SIG-M5 (cell line): ENCODE data around the gene INPP5K.
"Not testable (repeated sequence)": the region's sequence is repeated elsewhere in the genome, so short reads cannot be mapped to it uniquely, and the experiment has no call there.

Experiments used
- DNase-seq: peaks from one replicate; lab custom pipeline; 2025; lab: John Stamatoyannopoulos, UW

INPP5K gene

DNA sequence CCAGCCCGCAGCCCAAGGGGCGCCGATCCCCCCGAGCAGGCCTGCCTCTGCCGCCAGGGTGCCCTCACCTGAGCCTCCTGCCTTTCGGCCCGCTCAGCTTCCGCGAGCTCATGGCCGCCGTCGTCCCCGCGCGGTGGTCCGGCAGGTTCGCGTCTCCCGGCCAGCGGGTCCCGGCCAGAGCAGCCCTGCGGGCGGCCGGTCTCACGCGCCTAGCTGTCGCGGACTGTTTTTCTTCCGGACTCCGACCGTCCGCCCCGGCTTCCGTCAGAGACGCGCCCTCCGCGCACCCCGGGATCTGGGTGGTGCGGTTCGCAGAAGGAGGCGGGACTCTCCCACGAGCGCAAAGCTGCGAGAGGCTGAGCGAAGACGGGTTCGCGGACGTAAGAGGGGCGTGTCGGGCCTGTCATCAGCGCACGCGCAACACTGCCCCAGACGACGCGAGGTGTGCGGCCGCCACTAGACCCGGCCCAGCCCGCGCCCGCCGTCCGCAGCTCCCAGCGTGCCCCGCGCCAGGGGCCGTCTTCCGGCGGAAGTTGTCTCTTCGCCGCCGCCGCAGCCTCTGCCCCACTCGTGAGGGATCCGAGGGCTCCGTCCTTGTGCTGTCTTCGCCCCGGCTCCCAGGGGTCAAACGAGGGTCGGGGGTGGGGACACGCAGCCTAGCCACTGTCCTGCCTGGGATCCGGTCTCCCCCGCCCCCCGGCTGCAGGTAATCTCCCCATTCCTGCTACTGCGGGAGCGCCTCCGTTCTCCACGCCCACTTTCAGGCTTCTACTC is at the start of gene INPP5K:
Gene INPP5K, minus strand, starts transcription at position 225 of the 774 bp plus-strand sequence. Its CDS starts 113 bp downstream, at position 112.
- DNase-seq, result peak; percentile 72

DNA sequence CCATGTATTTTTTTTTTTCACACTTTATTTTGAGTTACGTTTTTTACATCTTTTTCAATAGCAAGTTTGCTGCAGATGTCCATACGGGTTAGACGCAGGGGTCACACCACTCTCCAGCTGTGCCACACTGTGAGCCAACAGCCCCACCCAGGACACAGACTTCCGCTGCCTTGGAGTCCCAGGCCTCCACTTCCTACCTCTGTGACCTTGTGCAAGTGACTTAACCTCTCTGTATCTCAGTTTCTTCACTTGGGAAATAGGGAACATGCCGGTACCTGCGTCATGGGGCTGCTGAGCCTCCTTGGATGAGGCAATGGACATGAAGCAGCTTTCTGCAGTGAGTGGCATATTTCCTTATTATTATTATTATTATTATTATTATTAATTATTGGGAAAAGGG is 49.5 kb upstream of the INPP5K start:
- DNase-seq, result no peak

DNA sequence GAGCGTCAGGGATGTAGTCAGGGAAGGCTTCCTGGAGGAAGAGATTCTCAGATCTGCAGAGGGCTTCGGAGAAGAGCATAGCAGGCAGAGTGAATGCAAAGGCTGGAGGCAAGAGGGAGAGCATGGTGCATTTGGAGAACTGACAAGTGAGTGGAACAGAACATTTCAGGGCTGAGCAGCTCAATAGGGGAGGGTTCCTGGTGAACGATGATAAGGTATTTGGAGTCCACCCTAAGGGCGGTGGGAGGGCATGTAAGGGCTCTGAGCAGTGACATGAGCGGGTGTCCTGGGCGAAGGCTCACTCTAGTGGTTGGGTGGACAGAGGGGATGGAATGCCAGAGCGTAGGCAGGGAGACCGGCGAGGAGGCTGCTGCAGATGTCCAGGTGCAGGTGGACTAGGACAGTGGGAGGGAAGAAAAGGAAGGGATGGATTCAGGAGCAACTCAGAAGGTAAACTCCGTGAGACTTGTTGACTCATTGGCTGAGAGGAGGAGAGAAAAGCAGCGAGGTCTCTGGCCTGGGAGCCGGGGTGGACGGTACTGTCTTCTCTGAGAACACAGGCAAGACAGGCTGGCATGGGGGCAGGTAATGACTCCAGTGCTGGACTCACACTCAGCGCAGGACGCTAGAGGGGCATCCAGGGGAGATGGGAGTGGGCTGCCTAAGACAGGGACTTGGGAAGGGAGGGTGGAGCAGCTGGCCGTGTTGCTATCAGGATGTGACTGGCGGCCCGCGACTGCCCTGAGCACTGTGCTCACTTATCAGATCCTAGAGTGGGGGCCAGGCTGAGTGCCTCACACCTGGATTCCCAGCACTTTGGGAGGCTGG is 47.6 kb upstream of the INPP5K start:
- DNase-seq, result no peak

DNA sequence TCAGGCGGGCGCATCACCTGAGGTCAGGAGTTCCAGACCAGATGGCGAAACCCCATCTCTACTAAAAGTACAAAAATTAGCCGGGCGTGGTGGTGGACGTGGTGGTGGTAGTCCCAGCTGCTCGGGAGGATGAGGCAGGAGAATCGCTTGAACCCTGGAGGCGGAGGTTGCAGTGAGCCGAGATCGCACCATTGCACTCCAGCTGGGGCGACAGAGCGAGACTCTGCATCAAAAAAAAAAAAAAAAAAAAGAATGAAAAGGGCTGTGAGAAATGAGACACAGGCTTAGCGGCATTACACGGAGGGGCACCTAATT is 47.0 kb upstream of the INPP5K start:
- not testable (repeated sequence) for DNase-seq

DNA sequence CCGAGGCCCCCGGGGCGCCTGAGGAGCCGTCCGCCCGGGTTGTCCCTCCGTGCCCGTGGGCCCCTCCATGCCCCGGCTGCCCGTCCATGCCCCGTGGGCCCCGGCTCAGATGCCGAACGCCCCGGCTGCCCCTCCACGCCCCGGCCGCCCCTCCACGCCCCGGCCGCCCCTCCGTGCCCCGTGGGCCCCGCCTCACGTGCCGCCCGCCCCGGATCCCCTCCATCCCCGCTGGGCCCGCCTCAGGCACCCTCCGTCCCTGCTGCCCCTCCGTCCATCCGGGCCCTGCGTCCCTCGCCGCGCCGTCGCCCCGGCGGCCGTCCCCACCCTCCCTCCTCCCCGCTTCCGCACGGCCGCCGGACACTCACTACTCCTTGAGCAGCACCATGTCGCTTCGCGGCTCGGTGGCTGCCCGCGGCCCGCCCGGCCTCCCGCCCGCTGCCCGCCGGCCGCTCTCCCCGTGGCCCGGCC is 45.8 kb upstream of the INPP5K start:
- no peak for DNase-seq

DNA sequence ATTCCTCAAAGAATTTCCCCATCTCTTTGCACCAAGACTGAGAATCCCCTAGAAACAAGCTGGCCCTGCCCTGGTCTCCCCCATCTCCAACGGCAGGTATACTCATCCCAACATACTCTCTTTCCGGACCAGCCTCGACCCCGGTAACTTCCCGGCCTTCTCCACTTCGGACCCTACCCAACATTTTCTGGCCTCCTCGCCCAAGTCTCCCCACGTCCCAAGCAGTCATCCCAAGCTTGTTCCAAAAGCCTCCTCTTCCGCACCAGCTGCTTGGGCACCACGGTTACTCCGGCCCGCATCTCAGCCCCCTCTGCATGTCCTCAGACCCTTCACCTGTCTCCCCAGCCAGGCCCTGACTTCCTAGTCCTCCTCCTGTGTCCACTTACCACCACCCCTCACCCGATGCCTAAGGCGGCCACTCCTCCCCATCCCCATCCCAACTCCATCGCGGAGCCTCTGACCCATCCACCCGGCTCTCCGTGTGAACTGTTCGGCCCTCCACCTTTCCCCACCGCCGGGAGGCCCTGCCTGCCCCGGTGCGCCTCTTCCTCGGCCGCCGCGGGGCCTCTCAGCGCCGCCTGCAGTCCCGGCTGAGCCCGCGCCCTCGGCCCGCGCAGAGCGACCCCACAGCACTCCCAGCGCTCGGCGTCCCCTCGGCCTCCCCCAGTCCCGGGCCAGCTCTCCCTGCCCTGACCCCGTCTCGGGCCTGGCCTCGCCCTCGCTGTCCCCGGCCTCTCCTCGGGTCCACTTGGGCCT is 45.2 kb upstream of the INPP5K start:
- DNase-seq, result no peak

DNA sequence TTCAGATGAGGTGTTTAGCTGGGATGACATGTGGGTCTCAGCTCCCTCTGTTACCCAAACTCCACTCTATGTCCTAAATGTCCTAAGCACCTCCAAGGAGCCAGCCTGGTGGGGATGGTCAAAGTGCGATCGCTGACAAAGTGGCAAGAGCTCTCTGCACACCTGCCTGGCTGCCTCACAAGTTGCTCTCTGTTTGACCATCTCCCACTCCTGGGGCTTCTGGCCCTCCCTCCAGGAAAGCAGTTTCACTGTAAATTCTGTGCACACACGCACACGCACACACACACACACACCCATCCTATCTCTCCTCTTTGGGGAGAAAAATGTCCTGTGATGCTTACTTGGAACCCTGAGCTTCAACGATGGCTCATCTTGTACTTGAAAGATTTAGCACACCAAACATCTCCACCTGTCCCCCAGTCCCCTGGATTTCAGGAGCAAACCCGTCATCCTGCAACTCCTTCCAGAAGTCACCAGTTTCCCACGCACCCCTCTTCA is 44.5 kb upstream of the INPP5K start:
- DNase-seq, result no peak

DNA sequence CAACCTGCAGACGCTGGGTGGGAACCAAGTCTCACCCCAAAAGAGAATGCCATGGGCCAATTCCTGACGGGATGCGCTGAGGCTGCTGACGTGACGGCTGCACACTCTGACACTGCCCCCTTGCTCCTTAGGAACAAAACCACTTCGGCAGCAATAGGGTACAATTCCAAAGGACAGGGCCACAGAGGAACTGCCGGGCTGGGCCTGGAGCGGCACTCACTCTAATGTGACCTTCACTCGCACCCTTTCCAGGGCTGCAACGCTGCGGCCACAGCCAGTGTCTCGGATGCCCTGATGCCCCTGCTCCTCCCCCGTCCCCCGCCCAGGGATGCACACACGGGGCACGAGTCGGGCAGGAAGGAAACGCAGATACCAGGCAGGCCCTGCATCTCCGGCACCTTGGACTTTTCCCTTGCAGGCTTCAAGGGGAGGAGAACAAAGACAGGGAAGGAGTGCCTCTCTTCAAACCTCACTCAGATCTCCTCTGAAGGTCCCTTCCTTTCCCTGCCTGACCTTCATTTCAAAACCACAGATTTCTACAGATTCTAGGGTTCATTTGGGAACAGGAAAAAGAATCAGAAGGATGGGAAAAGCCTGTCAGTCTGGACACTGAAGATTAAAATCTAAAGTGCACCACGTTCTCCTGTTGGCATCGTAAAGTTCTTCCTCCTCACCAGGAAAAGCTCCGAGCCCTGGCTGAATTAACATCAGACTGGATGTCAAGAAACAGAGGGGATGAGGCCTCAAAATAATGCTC is 43.9 kb upstream of the INPP5K start:
- DNase-seq, result no peak

DNA sequence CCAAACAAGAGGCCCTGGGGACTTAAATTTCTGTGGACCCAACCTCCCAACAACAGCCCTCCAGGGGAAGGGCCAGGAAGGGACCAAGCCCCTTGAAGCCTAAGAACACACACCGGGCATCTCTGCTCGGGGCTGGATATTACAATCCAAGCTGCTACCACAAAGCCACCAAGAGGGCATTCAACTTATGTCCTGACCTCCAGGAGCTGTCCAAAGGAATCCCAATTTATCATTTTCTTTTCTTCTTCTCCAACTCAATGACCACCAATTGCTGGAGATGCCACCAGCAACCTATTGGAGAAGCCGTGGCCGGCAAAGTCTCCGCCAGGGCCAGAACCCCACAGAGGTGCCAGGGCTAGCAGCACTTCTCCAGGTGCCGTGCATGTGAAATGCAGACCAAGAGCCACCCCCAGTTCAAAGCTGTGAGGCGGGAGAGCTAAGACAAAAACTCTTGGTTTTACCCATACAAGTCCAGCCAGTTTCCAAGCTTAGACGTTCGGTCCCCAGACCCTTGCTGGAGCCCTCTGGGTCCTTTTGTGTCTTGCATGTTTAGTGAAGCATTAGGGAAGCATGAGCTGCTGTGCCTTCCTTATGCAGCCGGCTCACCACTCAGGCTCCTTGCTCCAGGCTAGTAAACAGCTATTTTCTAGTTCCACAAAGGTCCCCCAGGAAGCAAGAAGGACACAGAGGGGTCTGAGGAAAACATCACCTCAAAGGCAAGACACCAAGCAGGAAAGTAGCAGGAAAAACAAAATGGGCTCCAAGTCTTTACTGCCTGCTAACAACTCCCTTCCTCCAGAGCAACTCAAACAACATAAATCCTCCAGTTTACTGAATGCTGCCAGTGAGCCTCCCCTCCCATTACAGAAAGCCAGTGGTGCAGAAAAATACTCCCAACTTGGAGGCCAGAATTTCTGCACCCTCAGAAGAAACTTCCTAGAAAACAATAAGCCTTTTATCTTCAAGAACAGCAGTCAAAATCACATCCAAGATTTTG is 42.9 kb upstream of the INPP5K start:
- DNase-seq, result no peak

DNA sequence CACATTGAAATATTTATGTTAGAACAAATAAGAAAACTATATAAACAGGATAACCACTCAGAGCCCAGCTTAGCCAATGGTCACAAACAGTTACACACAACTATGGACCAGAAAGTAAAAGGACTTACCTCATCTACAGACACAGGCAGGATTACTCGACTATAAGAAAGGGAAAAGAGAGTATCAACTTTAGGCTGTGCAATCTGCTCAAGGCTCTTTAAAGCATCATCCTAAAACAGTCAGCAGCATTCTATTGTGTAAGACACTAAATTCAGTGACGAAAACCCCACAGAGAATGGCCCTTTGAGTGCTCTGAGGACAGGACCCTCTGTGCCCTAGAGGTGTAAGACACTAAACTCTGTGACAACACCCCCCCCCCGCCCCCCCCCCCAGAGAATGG is 42.0 kb upstream of the INPP5K start:
- no peak for DNase-seq

DNA sequence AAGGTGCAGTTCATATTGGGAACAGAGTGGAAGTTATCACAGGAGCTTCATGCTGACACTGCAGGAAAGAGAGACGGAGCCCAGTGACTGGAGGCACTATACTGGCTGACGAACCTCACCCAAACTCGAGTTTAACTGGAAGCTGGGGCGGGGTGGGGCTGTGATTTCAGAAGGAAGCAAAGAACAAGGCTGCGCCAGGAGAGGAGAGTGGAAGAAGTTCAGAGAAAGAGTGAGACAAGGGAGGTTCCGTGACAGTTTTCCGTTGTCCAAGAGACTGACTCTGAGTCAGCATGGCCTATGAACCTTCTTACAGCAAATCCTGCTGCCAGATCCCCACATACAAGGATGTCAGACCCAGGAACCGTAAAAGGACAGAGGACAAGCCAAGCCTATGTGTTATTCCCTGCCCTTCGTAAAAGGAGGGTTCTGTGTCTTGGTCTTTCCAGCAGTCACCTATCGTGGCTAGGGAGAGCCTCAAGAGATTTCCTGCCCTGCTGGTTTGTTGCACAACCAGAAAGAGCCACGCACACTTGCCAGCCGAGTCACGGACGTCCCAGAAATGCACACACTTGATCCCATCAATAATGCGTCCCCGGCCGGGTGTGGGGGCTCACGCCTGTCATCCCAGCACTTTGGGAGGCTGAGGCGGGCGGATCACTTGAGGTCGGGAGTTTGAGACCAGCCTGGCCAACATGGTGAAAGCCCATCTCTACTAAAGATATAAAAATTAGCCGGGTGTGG is 41.1 kb upstream of the INPP5K start:
- DNase-seq, result no peak

DNA sequence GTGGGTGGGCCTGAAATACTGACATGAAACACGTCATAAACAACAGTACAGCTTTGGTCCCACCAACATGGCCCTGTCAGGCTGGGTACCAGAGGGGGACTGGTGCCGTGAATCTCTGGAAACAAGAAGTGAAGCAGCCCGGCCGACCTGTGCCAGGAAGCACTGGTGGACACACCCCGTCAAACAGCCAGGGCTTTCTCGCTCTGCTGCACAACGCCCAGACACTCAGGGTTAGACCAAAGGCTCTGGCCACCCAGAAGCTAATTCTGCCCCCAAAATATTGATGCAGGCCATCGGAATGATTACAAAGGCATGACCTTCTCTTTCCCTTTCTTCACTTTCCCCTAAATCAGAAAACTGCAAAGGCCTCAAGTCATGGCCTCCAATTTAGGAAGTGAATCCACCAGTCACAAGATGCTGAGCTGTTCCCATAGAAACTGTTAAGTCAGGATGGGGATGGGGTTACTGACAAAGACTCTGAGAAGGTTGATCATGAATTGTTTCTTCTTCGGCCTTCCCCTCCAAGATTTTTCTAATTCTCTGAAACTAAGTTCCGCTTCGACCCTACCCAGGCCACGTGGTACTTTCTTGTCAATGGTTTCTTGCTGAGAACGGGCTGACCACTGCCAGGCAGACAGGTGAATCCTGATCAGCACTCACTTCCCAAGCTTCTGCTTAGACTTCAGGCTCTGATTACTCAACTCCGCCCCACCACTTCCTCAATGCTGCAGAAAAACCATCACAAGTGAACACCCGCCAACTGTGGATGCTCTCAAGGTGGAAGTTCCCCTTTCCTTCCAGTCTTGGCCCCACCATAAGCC is 39.4 kb upstream of the INPP5K start:
- DNase-seq, result peak; percentile 89

DNA sequence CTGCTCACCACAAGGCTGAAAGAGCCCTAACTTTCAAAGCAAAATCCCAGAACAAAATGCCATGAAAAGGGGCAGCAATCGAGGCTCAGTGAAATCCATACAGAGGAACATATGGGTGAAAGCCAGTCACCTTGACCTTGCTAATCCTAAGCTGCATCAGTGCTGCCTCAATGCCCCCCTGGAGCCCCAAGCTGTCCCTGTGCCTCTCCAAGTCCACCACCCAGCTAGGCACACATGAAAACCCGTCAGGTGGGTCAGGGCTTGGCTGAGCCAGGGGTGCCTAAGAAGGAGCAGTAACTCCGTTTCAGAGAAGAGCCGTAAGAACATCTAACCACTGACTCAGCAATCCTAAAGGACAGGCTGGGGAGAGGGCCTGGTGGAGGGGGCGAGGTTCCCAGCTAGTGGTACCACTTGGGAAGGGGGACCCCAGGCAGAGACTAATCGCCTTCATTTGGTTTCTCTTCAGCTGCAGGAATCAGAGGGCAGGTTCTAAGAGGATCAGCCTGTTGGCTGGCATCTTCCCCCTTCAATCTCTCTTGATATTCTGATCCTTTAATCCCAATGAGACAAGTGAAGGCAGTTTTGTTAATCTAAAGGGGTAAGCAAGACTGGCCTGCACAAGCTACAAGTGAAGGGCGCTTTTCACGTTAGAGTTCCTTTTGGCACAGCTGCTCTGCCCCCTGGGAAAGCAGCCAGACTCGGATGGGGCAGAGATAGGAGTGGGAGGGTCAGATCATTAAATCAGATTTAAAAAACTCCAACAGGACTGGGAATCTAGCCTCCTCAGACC is 38.5 kb upstream of the INPP5K start:
- no peak for DNase-seq

DNA sequence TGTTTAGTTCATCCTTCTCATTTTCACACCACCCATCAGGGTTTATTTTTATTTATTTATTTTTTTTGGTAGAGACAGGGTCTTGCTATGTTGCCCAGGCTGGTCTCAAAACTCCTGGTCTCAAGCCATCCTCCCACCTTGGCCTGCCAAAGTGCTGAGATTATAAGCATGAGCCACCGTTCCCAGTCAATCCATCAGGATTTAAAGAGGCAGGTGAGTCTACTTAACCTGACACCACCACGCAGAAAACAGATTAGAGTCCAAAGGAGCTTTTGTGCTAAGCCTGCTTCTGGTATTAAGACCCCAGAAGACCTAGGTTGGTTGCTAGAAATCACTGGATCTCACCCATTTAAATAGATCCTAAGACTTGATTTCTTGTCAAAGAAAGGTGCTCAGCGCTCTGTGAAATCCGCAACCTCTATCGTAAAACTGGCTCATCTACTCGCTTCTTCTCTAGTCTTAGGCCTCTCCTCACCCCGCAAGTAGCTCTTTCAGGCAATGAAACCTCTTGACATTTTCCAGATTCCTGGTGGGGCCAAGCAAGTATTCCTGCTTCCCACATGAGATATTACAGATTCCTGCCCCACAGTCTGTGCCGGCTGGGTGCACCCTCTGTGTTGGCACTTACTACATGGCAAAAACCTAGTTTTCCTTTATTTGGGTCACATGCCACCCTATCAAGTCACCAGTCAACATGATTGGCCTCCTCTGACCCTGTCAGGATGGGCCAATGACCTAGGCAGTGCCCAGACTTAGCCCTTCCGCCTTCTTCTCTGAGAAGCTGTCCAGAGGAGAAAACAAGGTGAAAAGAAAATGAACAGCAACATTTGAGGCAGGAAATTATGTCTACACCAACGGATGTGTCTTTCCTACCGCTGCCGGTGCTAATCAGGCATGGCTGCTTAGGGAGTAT is 37.2 kb upstream of the INPP5K start:
- no peak for DNase-seq

DNA sequence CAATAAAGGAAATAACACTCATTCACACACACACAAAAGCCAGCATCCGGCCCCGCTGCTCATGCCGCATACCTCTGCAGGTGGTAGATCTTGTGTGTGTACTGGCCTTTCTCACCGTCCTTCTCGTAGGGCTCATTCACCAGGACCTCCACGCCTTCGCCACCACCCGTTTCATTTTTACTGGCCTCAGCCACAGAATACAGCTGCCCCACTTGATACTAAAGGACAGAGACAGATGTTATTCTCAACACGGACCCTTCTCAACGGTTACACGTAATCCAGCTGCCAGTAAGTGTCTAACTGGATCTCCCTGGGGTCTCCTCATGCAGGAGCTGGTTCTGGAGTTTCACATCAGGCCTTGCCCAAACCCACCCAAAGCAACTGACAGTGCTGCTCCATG is 36.5 kb upstream of the INPP5K start:
- DNase-seq, result no peak

DNA sequence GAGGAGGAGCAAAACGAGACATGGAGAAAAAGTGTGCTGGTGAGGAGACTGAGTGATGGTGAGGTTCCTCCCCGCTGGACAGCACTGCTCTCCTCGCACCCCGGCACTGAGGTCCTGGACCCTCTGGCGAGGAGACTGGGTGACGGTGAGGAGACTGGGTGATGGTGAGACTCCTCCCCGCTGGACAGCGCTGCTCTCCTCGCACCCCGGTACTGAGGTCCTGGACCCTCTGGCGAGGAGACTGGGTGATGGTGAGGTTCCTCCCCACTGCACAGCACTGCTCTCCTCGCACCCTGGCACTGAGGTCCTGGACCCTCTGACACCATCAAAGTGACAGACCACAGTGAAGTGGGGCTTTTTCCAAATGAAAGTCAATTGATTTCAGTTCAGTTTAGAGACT is 35.3 kb upstream of the INPP5K start:
- DNase-seq, result no peak

DNA sequence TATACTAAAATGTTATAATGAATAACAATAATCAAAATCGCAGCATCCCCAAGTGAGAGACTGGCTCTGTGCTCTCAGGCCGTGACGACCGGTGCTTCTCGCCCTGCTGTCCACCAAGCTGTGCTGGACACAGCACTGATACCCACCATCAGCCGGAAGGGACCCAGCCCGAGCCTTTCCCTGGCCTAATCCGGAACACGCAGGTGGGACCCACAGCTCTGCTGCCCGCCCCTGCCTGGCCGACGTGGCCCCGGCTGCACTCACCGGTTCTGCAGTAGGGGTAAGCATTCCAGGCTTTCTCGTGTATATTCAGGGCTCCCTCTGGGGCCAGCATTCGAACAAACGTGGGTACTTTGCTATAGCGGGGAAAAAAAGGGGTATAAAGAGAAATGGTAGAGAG is 31.6 kb upstream of the INPP5K start:
- no peak for DNase-seq
